Measurements from ENCODE around the gene XIAP.

The XIAP gene

GRCh38 chrX:123961268-123962005 is 101.6 kb downstream of the XIAP start, which contains the start of gene STAG2:
STAG2 (plus strand) TSS chrX:123961706; CDS start chrX:124022628, 60,922 bp downstream.
- DNase-seq, result peak; percentile 74

- DNase-seq, result peak; percentile 34
These were observed 102.2 kb downstream of the XIAP start for GRCh38 chrX:123962006-123962467.

GRCh38 chrX:123962794-123963373 is 103.0 kb downstream of the XIAP start:
- peak; percentile 96 for DNase-seq

Data from MV-4-11 (cell line).